Measurements from ENCODE around the gene CXCL17. TPM values are rescaled to one million over a fixed set of nuclear protein-coding genes. Genes with fewer than 3 reads are reported as not detected.

CXCL17 gene
- total RNA-seq, 1 donor from 2014 or later = not detected

DNA sequence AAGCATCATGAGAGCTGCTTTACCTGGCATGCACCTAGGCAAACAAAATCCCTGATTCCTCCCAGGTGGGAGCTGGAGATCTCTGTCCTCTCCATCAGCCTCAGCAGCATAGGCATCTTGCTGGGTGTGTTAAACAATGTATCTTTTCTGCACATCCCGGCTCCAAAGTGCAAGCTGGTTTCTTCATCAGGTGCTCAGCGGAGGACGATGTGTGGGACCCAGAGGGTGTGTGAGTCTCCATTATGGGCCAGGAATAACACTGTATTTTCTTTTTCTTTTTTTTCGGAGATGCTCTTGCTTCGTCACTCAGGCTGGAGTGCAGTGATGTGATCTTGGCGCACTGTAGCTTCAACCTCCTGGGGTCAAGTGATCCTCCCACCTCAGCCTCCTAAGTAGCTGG, 62.6 kb downstream of the CXCL17 start:
- no peak for TF ChIP-seq CTCF (IDR thresholded peaks at IDR 0.05)
- Histone ChIP-seq H3K4me1 (no peaks in the 10 kb centered on the region), H3K4me3 (no peak overlapping the region), H3K9me3 (no peaks in the 10 kb centered on the region), H3K36me3 (peaks cover 8 to 15% of the 10 kb centered on the region in 2 donors), H3K27ac (no peak overlapping the region), H3K27me3 (no peaks in the 10 kb centered on the region)
- intact Hi-C loops (cut with DNase I) = no loop called here
- no peak for DNase-seq (ENCODE audit: low spot score in 2 of 2)

Other genes with a start within 250 kb of the CXCL17 start
- gene DEDD2, start 225.3 kb downstream of the CXCL17 start, total RNA-seq = 30.2 TPM
- 7.0 TPM for gene ZNF526, start 222.6 kb downstream of the CXCL17 start, total RNA-seq
- gene GSK3A, start 200.3 kb downstream of the CXCL17 start, total RNA-seq = 27.0 TPM
- 51.6 TPM for gene ERF, start 187.8 kb downstream of the CXCL17 start, total RNA-seq
- gene CIC, start 173.7 kb downstream of the CXCL17 start, total RNA-seq = 247 TPM
- gene PRR19, start 140.8 kb downstream of the CXCL17 start, total RNA-seq = not detected
- 88.9 TPM for gene PAFAH1B3, start 140.3 kb downstream of the CXCL17 start, total RNA-seq
- gene TMEM145, start 129.6 kb downstream of the CXCL17 start, total RNA-seq = not detected
- gene MEGF8, start 117.3 kb downstream of the CXCL17 start, total RNA-seq = 61.8 TPM
- not detected for gene CNFN, start 52.6 kb downstream of the CXCL17 start, total RNA-seq
- 102 TPM for gene LIPE, start 15.6 kb downstream of the CXCL17 start, total RNA-seq
- gene CEACAM1, start 85.5 kb upstream of the CXCL17 start, total RNA-seq = not detected
- not detected for gene CEACAM8, start 152.0 kb upstream of the CXCL17 start, total RNA-seq

All from ascending aorta (tissue), 2 donors.